SK-N-MC (cell line): ENCODE measurements around the gene OR5K2.

Source experiments
- EZH2 ChIP-seq: fragments of 200-600 bp; sonication (generic); IDR thresholded peaks from one replicate; pipeline ENCODE4 v1.6.1; 2017; ENCODE audit warnings: antibody characterized with exemption
- FOXP2 ChIP-seq: optimal IDR thresholded peaks from 2 replicates; pipeline ENCODE3; 2011; ENCODE audit warnings: mild to moderate bottlenecking, moderate library complexity; ENCODE audit not compliant: insufficient read depth; ENCODE audit errors: extremely low read length, control extremely low read depth
- POLR2AphosphoS5 ChIP-seq: IDR thresholded peaks from 2 replicates; pipeline ENCODE4 v1.6.1; 2012; ENCODE audit warnings: mild to moderate bottlenecking, low read depth, low read length, borderline replicate concordance

DNA sequence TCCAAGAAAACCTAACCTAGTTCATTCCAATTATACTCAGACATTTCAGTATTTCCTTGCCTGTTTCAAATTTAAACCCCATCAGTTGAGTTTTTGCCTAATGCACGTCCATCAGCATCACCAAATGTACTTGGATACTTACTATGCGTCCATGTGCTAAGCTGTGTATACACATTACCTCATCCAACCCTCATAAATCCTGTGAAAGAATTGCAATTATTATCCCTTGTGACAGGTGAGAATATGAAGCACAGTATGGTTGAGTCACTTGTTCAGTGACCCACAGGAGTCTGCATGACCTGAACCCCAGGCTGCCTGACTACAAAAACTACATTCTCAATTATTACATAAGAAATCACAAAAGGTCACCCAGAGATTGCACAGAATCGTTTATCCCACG lies 2.5 kb downstream of the OR5K2 start:
- no peak for TF ChIP-seq EZH2
- no peak for TF ChIP-seq POLR2AphosphoS5
- TF ChIP-seq FOXP2, result no peak
